Measurements from ENCODE around the gene NSD1.

The NSD1 gene

GRCh38 chr5:177113566-177114424 is 19.8 kb upstream of the NSD1 start:
- H3K4me3 ChIP-seq (ENCODE audit: low read length in 2 of 2) = no peak overlapping the region

GRCh38 chr5:177116631-177117373 is 16.8 kb upstream of the NSD1 start:
- Histone ChIP-seq H3K27ac (ENCODE audit: low read length) (peak overlapping the region; percentile 53), H3K27me3 (ENCODE audit: control insufficient read depth in 1 of 2, insufficient read depth in 2 of 2, low read length in 2 of 2) (no peaks in the 10 kb centered on the region), H3K9ac (ENCODE audit: low read length in 2 of 2) (peak overlapping the region; percentile 66 to 67), H3K36me3 (ENCODE audit: control insufficient read depth in 2 of 2, insufficient read depth in 2 of 2, low read length in 2 of 2) (no peaks in the 10 kb centered on the region), H3K4me1 (ENCODE audit: control insufficient read depth, insufficient read depth, low read length) (peaks cover 17% of the 10 kb centered on the region), H3K9me3 (ENCODE audit: control insufficient read depth in 2 of 2, low read length in 2 of 2) (no peaks in the 10 kb centered on the region), H3K4me3 (ENCODE audit: low read length in 2 of 2) (peak overlapping the region; percentile 59 to 72)

More at GRCh38 chr5:177113566-177114424, 19.8 kb upstream of the NSD1 start:
- H3K36me3 ChIP-seq (ENCODE audit: control insufficient read depth in 2 of 2, insufficient read depth in 2 of 2, low read length in 2 of 2) = no peaks in the 10 kb centered on the region
- peaks cover 19% of the 10 kb centered on the region for H3K4me1 ChIP-seq (ENCODE audit: control insufficient read depth, insufficient read depth, low read length)
- no peaks in the 10 kb centered on the region for H3K27me3 ChIP-seq (ENCODE audit: control insufficient read depth in 1 of 2, insufficient read depth in 2 of 2, low read length in 2 of 2)
- H3K9ac ChIP-seq (ENCODE audit: low read length in 2 of 2) = no peak overlapping the region
- no peaks in the 10 kb centered on the region for H3K9me3 ChIP-seq (ENCODE audit: control insufficient read depth in 2 of 2, low read length in 2 of 2)
- no peak overlapping the region for H3K27ac ChIP-seq (ENCODE audit: low read length)

- H3K4me1 ChIP-seq (ENCODE audit: control insufficient read depth, insufficient read depth, low read length) = peaks cover 14% of the 10 kb centered on the region
Observed at GRCh38 chr5:177117441-177118045, 16.0 kb upstream of the NSD1 start.

GRCh38 chr5:177122566-177122965 is 11.0 kb upstream of the NSD1 start:
- Histone ChIP-seq H3K36me3 (ENCODE audit: control insufficient read depth in 2 of 2, insufficient read depth in 2 of 2, low read length in 2 of 2) (no peaks in the 10 kb centered on the region), H3K4me1 (ENCODE audit: control insufficient read depth, insufficient read depth, low read length) (no peaks in the 10 kb centered on the region), H3K27me3 (ENCODE audit: control insufficient read depth in 1 of 2, insufficient read depth in 2 of 2, low read length in 2 of 2) (no peaks in the 10 kb centered on the region), H3K9me3 (ENCODE audit: control insufficient read depth in 2 of 2, low read length in 2 of 2) (no peaks in the 10 kb centered on the region), H3K9ac (ENCODE audit: low read length in 2 of 2) (no peak overlapping the region), H3K4me3 (ENCODE audit: low read length in 2 of 2) (no peak overlapping the region), H3K27ac (ENCODE audit: low read length) (no peak overlapping the region)

More at GRCh38 chr5:177117441-177118045, 16.0 kb upstream of the NSD1 start:
- H3K9ac ChIP-seq (ENCODE audit: low read length in 2 of 2) = peak overlapping the region in 1 of 2 donors; percentile 67
- peak overlapping the region; percentile 53 for H3K27ac ChIP-seq (ENCODE audit: low read length)
- no peaks in the 10 kb centered on the region for H3K9me3 ChIP-seq (ENCODE audit: control insufficient read depth in 2 of 2, low read length in 2 of 2)
- H3K36me3 ChIP-seq (ENCODE audit: control insufficient read depth in 2 of 2, insufficient read depth in 2 of 2, low read length in 2 of 2) = no peaks in the 10 kb centered on the region
- no peak overlapping the region for H3K4me3 ChIP-seq (ENCODE audit: low read length in 2 of 2)
- no peaks in the 10 kb centered on the region for H3K27me3 ChIP-seq (ENCODE audit: control insufficient read depth in 1 of 2, insufficient read depth in 2 of 2, low read length in 2 of 2)

GRCh38 chr5:177123789-177124485 is 9.6 kb upstream of the NSD1 start:
- H3K27ac ChIP-seq (ENCODE audit: low read length) = no peak overlapping the region
- no peaks in the 10 kb centered on the region for H3K36me3 ChIP-seq (ENCODE audit: control insufficient read depth in 2 of 2, insufficient read depth in 2 of 2, low read length in 2 of 2)
- H3K9ac ChIP-seq (ENCODE audit: low read length in 2 of 2) = no peak overlapping the region
- H3K4me3 ChIP-seq (ENCODE audit: low read length in 2 of 2) = no peak overlapping the region
- H3K9me3 ChIP-seq (ENCODE audit: control insufficient read depth in 2 of 2, low read length in 2 of 2) = no peaks in the 10 kb centered on the region
- H3K27me3 ChIP-seq (ENCODE audit: control insufficient read depth in 1 of 2, insufficient read depth in 2 of 2, low read length in 2 of 2) = no peaks in the 10 kb centered on the region
- H3K4me1 ChIP-seq (ENCODE audit: control insufficient read depth, insufficient read depth, low read length) = no peaks in the 10 kb centered on the region

- H3K36me3 ChIP-seq (ENCODE audit: control insufficient read depth in 2 of 2, insufficient read depth in 2 of 2, low read length in 2 of 2) = no peaks in the 10 kb centered on the region
- H3K9ac ChIP-seq (ENCODE audit: low read length in 2 of 2) = no peak overlapping the region
- no peaks in the 10 kb centered on the region for H3K27me3 ChIP-seq (ENCODE audit: control insufficient read depth in 1 of 2, insufficient read depth in 2 of 2, low read length in 2 of 2)
- H3K9me3 ChIP-seq (ENCODE audit: control insufficient read depth in 2 of 2, low read length in 2 of 2) = no peaks in the 10 kb centered on the region
- H3K27ac ChIP-seq (ENCODE audit: low read length) = no peak overlapping the region
- no peak overlapping the region for H3K4me3 ChIP-seq (ENCODE audit: low read length in 2 of 2)
- H3K4me1 ChIP-seq (ENCODE audit: control insufficient read depth, insufficient read depth, low read length) = no peaks in the 10 kb centered on the region
Observed at GRCh38 chr5:177124486-177124991, 9.0 kb upstream of the NSD1 start.

- H3K27ac ChIP-seq (ENCODE audit: low read length) = no peak overlapping the region
- no peak overlapping the region for H3K4me3 ChIP-seq (ENCODE audit: low read length in 2 of 2)
- H3K36me3 ChIP-seq (ENCODE audit: control insufficient read depth in 2 of 2, insufficient read depth in 2 of 2, low read length in 2 of 2) = no peaks in the 10 kb centered on the region
- no peaks in the 10 kb centered on the region for H3K9me3 ChIP-seq (ENCODE audit: control insufficient read depth in 2 of 2, low read length in 2 of 2)
- no peak overlapping the region for H3K9ac ChIP-seq (ENCODE audit: low read length in 2 of 2)
- no peaks in the 10 kb centered on the region for H3K27me3 ChIP-seq (ENCODE audit: control insufficient read depth in 1 of 2, insufficient read depth in 2 of 2, low read length in 2 of 2)
- H3K4me1 ChIP-seq (ENCODE audit: control insufficient read depth, insufficient read depth, low read length) = no peaks in the 10 kb centered on the region
Observed at GRCh38 chr5:177126771-177127170, 6.8 kb upstream of the NSD1 start.

GRCh38 chr5:177128551-177128981 is 5.0 kb upstream of the NSD1 start:
- no peak overlapping the region for H3K27ac ChIP-seq (ENCODE audit: low read length)
- H3K9ac ChIP-seq (ENCODE audit: low read length in 2 of 2) = no peak overlapping the region
- no peaks in the 10 kb centered on the region for H3K9me3 ChIP-seq (ENCODE audit: control insufficient read depth in 2 of 2, low read length in 2 of 2)
- peaks cover 9% of the 10 kb centered on the region for H3K4me1 ChIP-seq (ENCODE audit: control insufficient read depth, insufficient read depth, low read length)
- no peaks in the 10 kb centered on the region for H3K27me3 ChIP-seq (ENCODE audit: control insufficient read depth in 1 of 2, insufficient read depth in 2 of 2, low read length in 2 of 2)
- H3K4me3 ChIP-seq (ENCODE audit: low read length in 2 of 2) = no peak overlapping the region
- H3K36me3 ChIP-seq (ENCODE audit: control insufficient read depth in 2 of 2, insufficient read depth in 2 of 2, low read length in 2 of 2) = no peaks in the 10 kb centered on the region

GRCh38 chr5:177130211-177131018 is 3.2 kb upstream of the NSD1 start:
- Histone ChIP-seq H3K27ac (ENCODE audit: low read length) (no peak overlapping the region), H3K4me3 (ENCODE audit: low read length in 2 of 2) (no peak overlapping the region), H3K27me3 (ENCODE audit: control insufficient read depth in 1 of 2, insufficient read depth in 2 of 2, low read length in 2 of 2) (no peaks in the 10 kb centered on the region), H3K9me3 (ENCODE audit: control insufficient read depth in 2 of 2, low read length in 2 of 2) (no peaks in the 10 kb centered on the region), H3K36me3 (ENCODE audit: control insufficient read depth in 2 of 2, insufficient read depth in 2 of 2, low read length in 2 of 2) (peaks cover 4 to 5% of the 10 kb centered on the region in 2 donors), H3K9ac (ENCODE audit: low read length in 2 of 2) (no peak overlapping the region), H3K4me1 (ENCODE audit: control insufficient read depth, insufficient read depth, low read length) (peaks cover 22% of the 10 kb centered on the region)
